ENCODE results near the gene CAPN14.

The CAPN14 gene

GRCh38 chr2:31253356-31254131 lies 36.2 kb upstream of the CAPN14 start:
- H3K14ac ChIP-seq (ENCODE audit: low read length in 2 of 2) = no peak overlapping the region
- no peak overlapping the region for H3K9ac ChIP-seq (ENCODE audit: low read length)
- peaks cover 38% of the 10 kb centered on the region for H3K79me1 ChIP-seq (replicated peaks; ENCODE audit: low read length, poor library complexity, severe bottlenecking)
- H3K4me3 ChIP-seq (ENCODE audit: insufficient read depth in 1 of 2, low read depth in 1 of 2, low read length in 2 of 2) = no peak overlapping the region
- H2AK5ac ChIP-seq (ENCODE audit: low read length, severe bottlenecking) = peak overlapping the region; percentile 41
- H3K9me3 ChIP-seq (ENCODE audit: control insufficient read depth, low read length) = no peaks in the 10 kb centered on the region
- no peak overlapping the region for H2AFZ ChIP-seq (ENCODE audit: low read depth, low read length)
- no peak overlapping the region for H2BK12ac ChIP-seq (ENCODE audit: low read length in 2 of 2)
- no peak overlapping the region for H2BK120ac ChIP-seq (ENCODE audit: low read depth, low read length)
- H4K8ac ChIP-seq (ENCODE audit: low read length) = peak overlapping the region; percentile 20
- DNase-seq = no peak
- H3K18ac ChIP-seq (ENCODE audit: low read depth in 1 of 2, low read length in 2 of 2) = peak overlapping the region in 1 of 2 experiments; percentile 6
- WGBS = 92% methylated on average over 13 of the region's 13 CpGs
- peaks cover 33 to 64% of the 10 kb centered on the region in 2 experiments for H3K36me3 ChIP-seq (ENCODE audit: control insufficient read depth in 1 of 2, insufficient read depth in 2 of 2, low read depth in 1 of 2, low read length in 2 of 2)
- H2BK15ac ChIP-seq (ENCODE audit: low read depth, poor library complexity, severe bottlenecking) = no peak overlapping the region
- no peak overlapping the region for H3K27ac ChIP-seq (ENCODE audit: low read length, poor library complexity, severe bottlenecking)
- peaks cover 32% of the 10 kb centered on the region for H3K4me1 ChIP-seq (ENCODE audit: control insufficient read depth, insufficient read depth, low read depth, low read length)
- peak overlapping the region in 1 of 2 experiments; percentile 17 for H3K4ac ChIP-seq (ENCODE audit: low read depth in 1 of 2, low read length in 2 of 2)
- H3K4me2 ChIP-seq (ENCODE audit: low read length, poor library complexity, severe bottlenecking) = no peak overlapping the region
- H3K27me3 ChIP-seq (ENCODE audit: control insufficient read depth in 1 of 2, insufficient read depth in 1 of 2, low read length in 2 of 2) = no peaks in the 10 kb centered on the region
- H3K23ac ChIP-seq (ENCODE audit: low read length in 2 of 2) = no peak overlapping the region
- no peak overlapping the region for H4K91ac ChIP-seq (ENCODE audit: low read length)
- no peak overlapping the region for H2BK5ac ChIP-seq (ENCODE audit: low read depth, low read length, poor library complexity, severe bottlenecking)

- H3K27me3 ChIP-seq (ENCODE audit: control insufficient read depth in 1 of 2, insufficient read depth in 1 of 2, low read length in 2 of 2) = no peaks in the 10 kb centered on the region
- no peak overlapping the region for H2AFZ ChIP-seq (ENCODE audit: low read depth, low read length)
- no peak overlapping the region for H2AK5ac ChIP-seq (ENCODE audit: low read length, severe bottlenecking)
- no peak overlapping the region for H3K4me2 ChIP-seq (ENCODE audit: low read length, poor library complexity, severe bottlenecking)
- H3K18ac ChIP-seq (ENCODE audit: low read depth in 1 of 2, low read length in 2 of 2) = no peak overlapping the region
- H2BK5ac ChIP-seq (ENCODE audit: low read depth, low read length, poor library complexity, severe bottlenecking) = no peak overlapping the region
- peaks cover 36% of the 10 kb centered on the region for H3K4me1 ChIP-seq (ENCODE audit: control insufficient read depth, insufficient read depth, low read depth, low read length)
- H3K27ac ChIP-seq (ENCODE audit: low read length, poor library complexity, severe bottlenecking) = no peak overlapping the region
- H3K79me1 ChIP-seq (replicated peaks; ENCODE audit: low read length, poor library complexity, severe bottlenecking) = peaks cover 34% of the 10 kb centered on the region
- H4K8ac ChIP-seq (ENCODE audit: low read length) = no peak overlapping the region
- no peak overlapping the region for H2BK12ac ChIP-seq (ENCODE audit: low read length in 2 of 2)
- no peak overlapping the region for H3K23ac ChIP-seq (ENCODE audit: low read length in 2 of 2)
- no peak overlapping the region for H3K9ac ChIP-seq (ENCODE audit: low read length)
- peaks cover 37 to 58% of the 10 kb centered on the region in 2 experiments for H3K36me3 ChIP-seq (ENCODE audit: control insufficient read depth in 1 of 2, insufficient read depth in 2 of 2, low read depth in 1 of 2, low read length in 2 of 2)
- no peak overlapping the region for H4K91ac ChIP-seq (ENCODE audit: low read length)
- H3K14ac ChIP-seq (ENCODE audit: low read length in 2 of 2) = no peak overlapping the region
- DNase-seq = no peak
- no peak overlapping the region for H2BK15ac ChIP-seq (ENCODE audit: low read depth, poor library complexity, severe bottlenecking)
- no peak overlapping the region for H3K4me3 ChIP-seq (ENCODE audit: insufficient read depth in 1 of 2, low read depth in 1 of 2, low read length in 2 of 2)
- 95% methylated on average over 6 of the region's 6 CpGs for WGBS
- H2BK120ac ChIP-seq (ENCODE audit: low read depth, low read length) = no peak overlapping the region
- H3K4ac ChIP-seq (ENCODE audit: low read depth in 1 of 2, low read length in 2 of 2) = no peak overlapping the region
- no peaks in the 10 kb centered on the region for H3K9me3 ChIP-seq (ENCODE audit: control insufficient read depth, low read length)
These were observed 34.5 kb upstream of the CAPN14 start for GRCh38 chr2:31251851-31252250.

- peak overlapping the region; percentile 26 for H2AK5ac ChIP-seq (ENCODE audit: low read length, severe bottlenecking)
These were observed 33.7 kb upstream of the CAPN14 start for GRCh38 chr2:31251018-31251417.

GRCh38 chr2:31249009-31249690 lies 31.8 kb upstream of the CAPN14 start:
- Histone ChIP-seq H3K14ac (ENCODE audit: low read length in 2 of 2) (no peak overlapping the region), H3K23ac (ENCODE audit: low read length in 2 of 2) (no peak overlapping the region), H3K4me2 (ENCODE audit: low read length, poor library complexity, severe bottlenecking) (no peak overlapping the region), H3K9ac (ENCODE audit: low read length) (no peak overlapping the region), H3K4me1 (ENCODE audit: control insufficient read depth, insufficient read depth, low read depth, low read length) (peaks cover 21% of the 10 kb centered on the region), H2BK120ac (ENCODE audit: low read depth, low read length) (no peak overlapping the region), H3K4me3 (ENCODE audit: insufficient read depth in 1 of 2, low read depth in 1 of 2, low read length in 2 of 2) (no peak overlapping the region), H3K79me1 (replicated peaks; ENCODE audit: low read length, poor library complexity, severe bottlenecking) (peaks cover 41% of the 10 kb centered on the region), H4K91ac (ENCODE audit: low read length) (no peak overlapping the region), H3K18ac (ENCODE audit: low read depth in 1 of 2, low read length in 2 of 2) (no peak overlapping the region), H2AFZ (ENCODE audit: low read depth, low read length) (no peak overlapping the region), H3K36me3 (ENCODE audit: control insufficient read depth in 1 of 2, insufficient read depth in 2 of 2, low read depth in 1 of 2, low read length in 2 of 2) (peaks cover 35 to 52% of the 10 kb centered on the region in 2 experiments), H3K9me3 (ENCODE audit: control insufficient read depth, low read length) (no peaks in the 10 kb centered on the region), H3K27ac (ENCODE audit: low read length, poor library complexity, severe bottlenecking) (no peak overlapping the region), H2BK12ac (ENCODE audit: low read length in 2 of 2) (no peak overlapping the region), H2BK5ac (ENCODE audit: low read depth, low read length, poor library complexity, severe bottlenecking) (no peak overlapping the region), H3K4ac (ENCODE audit: low read depth in 1 of 2, low read length in 2 of 2) (no peak overlapping the region), H3K27me3 (ENCODE audit: control insufficient read depth in 1 of 2, insufficient read depth in 1 of 2, low read length in 2 of 2) (no peaks in the 10 kb centered on the region), H4K8ac (ENCODE audit: low read length) (peak overlapping the region; percentile 51), H2AK5ac (ENCODE audit: low read length, severe bottlenecking) (peak overlapping the region; percentile 71), H2BK15ac (ENCODE audit: low read depth, poor library complexity, severe bottlenecking) (no peak overlapping the region)
- WGBS = 96% methylated on average over 15 of the region's 15 CpGs
- DNase-seq = no peak

More at GRCh38 chr2:31251018-31251417, 33.7 kb upstream of the CAPN14 start:
- no peak overlapping the region for H3K14ac ChIP-seq (ENCODE audit: low read length in 2 of 2)
- H3K36me3 ChIP-seq (ENCODE audit: control insufficient read depth in 1 of 2, insufficient read depth in 2 of 2, low read depth in 1 of 2, low read length in 2 of 2) = peaks cover 33 to 54% of the 10 kb centered on the region in 2 experiments
- no peak overlapping the region for H2BK15ac ChIP-seq (ENCODE audit: low read depth, poor library complexity, severe bottlenecking)
- no peaks in the 10 kb centered on the region for H3K9me3 ChIP-seq (ENCODE audit: control insufficient read depth, low read length)
- H3K4ac ChIP-seq (ENCODE audit: low read depth in 1 of 2, low read length in 2 of 2) = no peak overlapping the region
- H3K4me1 ChIP-seq (ENCODE audit: control insufficient read depth, insufficient read depth, low read depth, low read length) = peaks cover 33% of the 10 kb centered on the region
- H3K4me3 ChIP-seq (ENCODE audit: insufficient read depth in 1 of 2, low read depth in 1 of 2, low read length in 2 of 2) = no peak overlapping the region
- no peak overlapping the region for H4K91ac ChIP-seq (ENCODE audit: low read length)
- no peak overlapping the region for H3K9ac ChIP-seq (ENCODE audit: low read length)
- H3K4me2 ChIP-seq (ENCODE audit: low read length, poor library complexity, severe bottlenecking) = no peak overlapping the region
- WGBS = 95% methylated on average over 3 of the region's 3 CpGs
- no peak overlapping the region for H2BK120ac ChIP-seq (ENCODE audit: low read depth, low read length)
- no peak overlapping the region for H3K18ac ChIP-seq (ENCODE audit: low read depth in 1 of 2, low read length in 2 of 2)
- no peak overlapping the region for H2BK12ac ChIP-seq (ENCODE audit: low read length in 2 of 2)
- H4K8ac ChIP-seq (ENCODE audit: low read length) = no peak overlapping the region
- no peak overlapping the region for H3K23ac ChIP-seq (ENCODE audit: low read length in 2 of 2)
- no peak overlapping the region for H2BK5ac ChIP-seq (ENCODE audit: low read depth, low read length, poor library complexity, severe bottlenecking)
- no peak overlapping the region for H2AFZ ChIP-seq (ENCODE audit: low read depth, low read length)
- H3K79me1 ChIP-seq (replicated peaks; ENCODE audit: low read length, poor library complexity, severe bottlenecking) = peaks cover 35% of the 10 kb centered on the region
- H3K27me3 ChIP-seq (ENCODE audit: control insufficient read depth in 1 of 2, insufficient read depth in 1 of 2, low read length in 2 of 2) = no peaks in the 10 kb centered on the region
- no peak overlapping the region for H3K27ac ChIP-seq (ENCODE audit: low read length, poor library complexity, severe bottlenecking)
- DNase-seq = no peak

Measured in mesenchymal stem cell (in vitro differentiated cells and primary cell).